ENCODE measurements around the gene DYTN.
"Not testable (repeated sequence)": the region's sequence is repeated elsewhere in the genome, so short reads cannot be mapped to it uniquely, and the experiment has no call there.

DYTN gene, protein sequence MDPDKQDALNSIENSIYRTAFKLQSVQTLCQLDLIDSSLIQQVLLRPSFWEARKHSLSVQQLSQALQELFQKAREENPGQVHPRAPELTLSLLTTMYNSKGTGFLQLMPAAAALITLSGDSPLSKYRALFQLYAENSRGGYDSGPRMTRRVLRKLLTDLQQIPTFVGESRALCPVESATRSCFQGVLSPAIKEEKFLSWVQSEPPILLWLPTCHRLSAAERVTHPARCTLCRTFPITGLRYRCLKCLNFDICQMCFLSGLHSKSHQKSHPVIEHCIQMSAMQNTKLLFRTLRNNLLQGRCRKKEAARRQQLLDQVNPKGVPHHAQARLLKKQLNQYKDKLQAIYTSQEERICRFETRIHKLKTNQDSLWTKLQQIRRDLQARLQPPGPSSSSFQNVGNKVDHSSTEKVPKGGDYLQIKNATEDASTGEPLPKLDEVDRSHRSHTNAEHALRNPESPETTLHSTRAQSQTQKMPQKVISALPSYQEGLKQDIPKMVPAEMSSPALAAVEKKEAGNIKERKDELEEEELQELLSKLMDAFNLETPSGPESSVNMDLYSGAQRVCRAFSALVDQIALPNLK

DNA sequence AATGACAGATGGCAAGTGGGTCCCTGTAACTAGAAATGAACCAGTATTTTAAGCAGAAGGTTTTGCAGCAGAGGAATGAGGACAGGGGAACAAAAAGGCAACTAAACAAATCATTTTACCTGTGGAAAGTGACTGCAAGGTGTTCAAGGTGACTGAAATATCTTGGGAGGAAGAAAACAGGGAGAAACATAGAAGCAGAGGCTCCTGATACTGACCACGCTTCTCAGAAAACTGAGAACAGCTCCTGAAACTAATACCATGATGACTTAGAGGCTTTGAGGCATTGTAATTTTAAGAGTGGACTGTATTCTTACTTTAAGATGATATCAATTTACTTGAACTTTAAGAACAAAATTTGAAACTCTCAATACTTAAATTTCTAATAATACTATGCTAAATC, at the start of gene DYTN:
TSS of gene DYTN (minus strand) at position 101 of the 400 bp plus-strand sequence. CDS start 117 bp downstream, outside the sequence.
- no peak for DNase-seq

DNA sequence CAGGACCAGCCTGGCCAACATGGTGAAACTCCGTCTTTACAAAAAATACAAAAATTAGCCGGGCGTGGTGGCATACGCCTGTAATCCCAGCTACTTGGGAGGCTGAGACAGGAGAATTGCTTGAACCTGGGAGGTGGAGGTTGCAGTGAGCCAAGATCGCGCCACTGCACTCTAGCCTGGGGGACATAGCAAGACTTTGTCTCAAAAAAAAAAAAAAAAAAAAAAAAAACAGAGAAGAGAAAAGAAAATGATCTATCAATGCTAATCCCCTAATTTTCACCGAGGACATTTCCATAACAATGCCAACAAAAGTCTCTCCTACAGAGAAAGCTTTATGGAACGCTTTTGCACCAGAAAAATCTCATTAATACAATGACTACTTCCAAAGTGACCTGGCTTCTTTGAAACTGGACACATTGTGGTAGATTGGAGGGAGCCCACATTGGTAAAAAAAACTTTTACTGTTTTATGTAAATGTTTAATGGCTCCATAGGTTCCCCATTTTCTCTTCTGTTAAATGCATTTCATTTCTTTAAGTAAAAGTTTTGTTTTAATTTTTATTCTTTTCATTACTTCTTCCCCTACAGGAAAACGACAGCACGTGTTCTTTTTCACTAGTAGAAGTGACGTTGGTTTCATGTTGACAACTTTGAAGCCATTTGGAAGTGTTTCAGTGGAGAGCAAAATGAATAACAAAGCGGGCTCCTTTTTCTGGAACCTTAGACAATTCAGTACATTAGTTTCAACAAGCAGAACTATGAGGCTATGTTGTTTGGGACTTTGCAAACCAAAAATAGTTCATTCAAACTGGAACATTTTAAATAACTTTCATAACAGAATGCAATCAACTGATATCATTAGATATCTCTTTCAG, 48.1 kb upstream of the DYTN start:
- no peak for DNase-seq

DNA sequence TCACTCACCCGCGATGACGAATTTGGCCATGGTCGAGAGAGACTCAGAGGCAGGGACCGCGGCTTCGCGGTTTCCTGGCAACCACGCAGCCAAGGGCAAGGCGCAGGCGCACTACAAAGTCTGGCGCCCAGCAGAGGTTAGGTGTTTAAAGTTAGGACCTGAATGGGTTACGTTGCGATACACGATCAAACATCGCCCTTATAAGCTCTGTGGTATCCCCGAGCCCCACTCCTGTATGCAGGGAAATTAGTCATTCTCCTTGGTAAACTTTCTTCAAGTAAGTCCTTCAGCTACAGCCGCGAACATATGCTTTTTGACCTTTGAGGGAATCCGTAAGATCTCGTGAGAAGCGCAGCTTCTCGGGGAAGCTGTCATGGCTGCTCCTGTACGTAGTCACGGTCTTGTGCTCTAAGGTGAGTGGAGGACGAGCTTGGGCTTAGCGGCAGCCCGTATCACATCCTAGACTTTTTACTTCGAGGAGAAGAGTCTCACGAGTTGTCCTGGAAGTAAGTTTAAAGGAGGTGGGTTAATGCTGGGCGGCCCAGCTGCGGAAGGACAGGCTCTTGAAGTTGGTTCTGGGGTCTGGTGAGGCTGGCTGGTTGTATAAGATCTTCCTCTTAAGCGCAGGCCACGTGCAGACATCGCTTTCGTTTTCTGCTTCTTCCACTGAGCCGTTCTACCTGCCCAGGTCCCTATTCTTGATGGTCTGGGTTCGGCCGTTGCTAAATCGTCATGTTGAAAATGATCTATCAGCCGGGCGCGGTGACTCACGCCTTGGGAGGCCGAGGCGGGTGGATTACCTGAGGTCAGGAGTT, 47.3 kb upstream of the DYTN start, which contains the start of the genes FASTKD2 and MDH1B:
TSS of gene FASTKD2 (plus strand) at position 365 of the 815 bp plus-strand sequence. CDS start 1,088 bp downstream, outside the sequence.
TSS of gene MDH1B (minus strand) at position 87 of the 815 bp plus-strand sequence. CDS start at position 30, 57 bp downstream.
- peak; percentile 83 to 87 for DNase-seq

DNA sequence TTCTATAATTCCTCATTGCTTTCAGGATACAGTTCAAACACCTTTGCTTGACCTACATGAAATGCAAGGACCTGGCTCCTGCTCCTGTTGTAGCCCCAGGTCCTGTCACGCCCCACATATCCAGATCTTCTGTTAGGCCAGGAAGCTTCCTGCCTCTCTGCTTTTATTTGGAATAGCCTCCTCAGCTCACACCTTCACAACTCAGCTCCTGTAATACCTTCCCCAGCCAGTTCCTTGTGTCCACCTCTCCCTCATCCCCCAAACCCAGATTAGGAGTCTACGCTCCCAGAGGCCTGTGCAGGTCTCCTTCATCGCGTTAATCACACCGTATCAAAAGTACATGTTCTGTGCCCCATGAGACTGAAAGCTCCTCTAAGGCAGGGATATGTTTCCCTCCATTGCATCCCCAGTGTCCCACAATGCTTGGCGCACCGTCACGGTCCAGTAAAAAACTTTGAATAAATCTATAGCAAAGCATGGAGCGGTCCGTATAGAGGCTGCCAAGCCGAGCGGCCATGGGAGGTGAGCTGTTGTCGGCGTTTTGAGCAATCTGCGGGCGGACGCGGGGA, 46.6 kb upstream of the DYTN start:
- DNase-seq = no peak

DNA sequence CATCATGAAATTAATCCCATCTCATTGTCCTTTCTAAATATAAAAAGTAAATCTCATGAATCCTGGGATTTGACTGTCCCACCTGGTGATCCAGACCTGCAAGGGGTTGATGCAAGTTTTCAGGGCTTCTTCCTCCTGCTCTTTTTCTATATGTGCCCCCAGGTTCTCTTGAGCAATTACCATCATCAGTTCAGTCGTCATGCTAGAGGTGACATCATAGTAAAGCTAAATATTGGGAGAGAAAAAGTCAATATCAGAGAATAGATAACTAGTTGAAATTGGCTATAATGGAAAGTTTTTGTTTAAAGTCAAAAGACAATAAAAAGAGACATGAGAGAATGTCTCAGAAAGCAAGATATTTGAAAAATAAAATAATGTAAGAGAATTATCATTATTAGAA, 38.6 kb upstream of the DYTN start:
- DNase-seq = no peak

DNA sequence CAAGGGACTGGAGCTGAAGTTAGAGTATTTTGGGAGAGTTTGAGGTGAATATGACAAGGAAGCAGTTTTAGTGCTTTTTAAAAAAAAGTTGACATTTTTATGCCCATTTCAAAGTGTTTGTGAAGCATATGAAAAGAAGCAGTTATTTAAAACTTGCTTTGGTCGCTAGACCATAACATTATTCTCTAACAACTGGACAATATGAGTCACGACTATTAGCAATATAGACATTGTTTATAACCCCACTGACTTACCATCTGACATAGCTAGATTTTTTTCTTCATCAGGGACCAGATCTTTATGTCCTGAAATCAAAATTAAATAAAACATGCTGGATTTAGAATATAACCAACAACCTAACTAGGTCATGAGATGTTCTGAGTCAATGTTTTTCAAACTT, 22.6 kb upstream of the DYTN start:
- DNase-seq = no peak

DNA sequence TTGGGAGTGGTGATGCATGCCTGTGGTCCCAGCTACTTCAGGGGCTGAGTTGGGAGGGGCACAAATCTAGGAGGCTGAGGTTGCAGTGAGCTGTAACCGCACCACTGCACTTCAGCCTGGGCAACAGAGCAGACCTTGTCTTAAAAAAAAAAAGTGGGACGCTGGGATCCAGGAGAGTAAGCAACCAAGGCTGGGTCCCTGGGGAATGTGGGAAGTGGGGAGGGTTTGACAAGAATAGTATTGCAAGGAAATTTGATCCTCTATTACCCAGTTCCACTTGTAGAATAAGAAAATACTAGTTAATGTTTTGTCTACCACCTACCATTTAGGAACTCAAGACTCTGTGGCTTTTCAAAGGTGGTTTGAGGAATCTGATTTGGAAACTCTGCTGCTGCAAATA, 21.1 kb upstream of the DYTN start:
- DNase-seq = no peak

DNA sequence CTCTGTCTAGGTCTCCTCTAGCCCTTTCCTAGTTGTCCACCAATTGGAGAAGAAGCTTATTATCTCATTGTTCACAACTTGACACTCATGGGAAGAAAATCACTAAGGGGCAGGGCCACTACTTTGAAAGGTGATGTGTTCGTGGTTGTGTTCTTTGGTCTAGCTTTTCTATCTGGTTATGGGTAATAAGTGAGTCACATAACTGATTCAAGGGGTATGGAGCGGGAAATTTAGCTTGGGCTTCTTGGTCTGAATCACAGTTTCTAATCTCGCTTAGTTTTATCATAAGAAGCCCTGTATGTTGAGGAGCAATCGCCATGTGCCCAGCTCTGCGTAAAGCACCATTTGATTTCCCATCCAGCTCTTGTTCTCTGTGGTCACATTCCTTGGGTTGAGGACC, 18.7 kb upstream of the DYTN start:
- DNase-seq = no peak

DNA sequence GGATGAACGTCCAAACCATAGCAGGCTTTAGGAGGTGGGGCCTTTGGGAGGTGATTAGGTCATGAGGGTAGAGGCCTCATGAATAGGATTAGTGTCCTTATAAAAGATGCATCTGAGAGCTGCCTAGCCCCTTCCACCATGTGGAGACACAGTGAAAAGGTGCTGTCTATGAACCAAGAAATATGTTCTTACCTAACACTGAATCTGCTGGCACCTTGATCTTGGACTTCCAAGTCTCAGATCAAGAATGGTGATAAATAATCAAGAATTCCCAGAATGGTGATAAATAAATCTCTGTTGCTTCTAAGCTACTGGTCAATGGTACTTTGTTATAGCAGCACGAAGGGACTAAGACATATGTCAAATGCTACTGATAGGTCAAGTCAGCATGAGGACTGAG, 15.1 kb upstream of the DYTN start:
- DNase-seq = no peak

DNA sequence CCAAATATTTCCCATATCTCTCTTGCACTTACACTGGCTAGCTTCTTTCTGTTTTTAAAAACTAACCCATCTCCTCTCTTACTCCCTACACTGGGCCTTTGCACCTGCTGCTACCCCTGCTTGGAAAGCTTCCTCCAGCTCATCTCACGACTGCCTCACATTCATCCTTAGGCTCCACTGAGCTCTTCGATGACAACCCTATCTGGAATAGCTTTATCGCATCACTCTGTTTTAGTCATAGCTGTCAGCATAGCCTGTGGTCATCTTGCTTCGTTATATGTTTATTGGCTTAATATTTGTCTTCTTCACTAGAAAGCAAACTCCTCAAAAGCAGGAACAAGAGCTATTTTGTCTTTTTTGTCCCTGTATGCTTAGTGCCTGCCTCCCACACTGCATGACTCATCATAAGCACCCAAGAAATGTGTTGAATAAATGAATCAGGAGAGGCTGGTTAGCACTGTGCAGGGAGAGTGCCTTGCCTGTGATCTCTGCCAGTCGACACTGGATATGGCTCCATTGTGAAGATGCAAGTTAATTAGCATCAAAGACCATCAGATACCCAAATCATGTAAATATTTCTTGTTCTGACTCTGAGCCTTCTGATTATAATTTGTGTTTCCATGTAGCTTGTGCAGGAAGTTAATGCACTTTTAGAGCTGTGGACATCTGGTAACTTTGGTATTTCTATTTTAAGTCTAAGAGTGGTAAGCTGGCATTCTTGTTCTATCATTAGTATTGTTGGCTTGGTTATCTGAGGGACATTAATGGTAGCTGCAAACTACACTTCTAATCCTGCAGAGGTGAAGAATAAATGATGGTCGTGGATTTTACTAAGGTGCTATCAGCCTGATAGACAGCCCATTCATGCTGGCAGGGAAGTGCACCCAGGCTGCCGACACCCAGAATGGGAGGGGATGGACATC, 10.3 kb upstream of the DYTN start:
- no peak for DNase-seq

DNA sequence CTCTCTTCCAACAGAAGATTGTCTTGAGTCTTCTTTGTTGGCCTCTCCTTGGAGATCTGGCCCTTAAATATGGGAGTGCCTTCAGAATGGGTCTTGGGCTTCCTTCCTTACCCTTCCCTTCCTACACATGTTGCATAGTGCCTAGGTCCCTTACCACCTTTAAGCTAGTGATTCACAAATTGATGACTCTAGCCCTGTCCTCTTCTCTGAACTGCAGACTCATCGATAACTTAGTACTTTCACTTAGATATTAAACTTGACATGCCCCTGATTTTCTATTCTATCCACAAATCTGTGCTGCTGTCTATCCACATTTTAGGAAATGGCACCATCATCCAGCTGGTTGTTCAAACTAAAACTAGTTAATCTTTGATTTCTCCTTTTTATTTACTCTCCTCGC, 9.1 kb upstream of the DYTN start:
- DNase-seq = no peak

DNA sequence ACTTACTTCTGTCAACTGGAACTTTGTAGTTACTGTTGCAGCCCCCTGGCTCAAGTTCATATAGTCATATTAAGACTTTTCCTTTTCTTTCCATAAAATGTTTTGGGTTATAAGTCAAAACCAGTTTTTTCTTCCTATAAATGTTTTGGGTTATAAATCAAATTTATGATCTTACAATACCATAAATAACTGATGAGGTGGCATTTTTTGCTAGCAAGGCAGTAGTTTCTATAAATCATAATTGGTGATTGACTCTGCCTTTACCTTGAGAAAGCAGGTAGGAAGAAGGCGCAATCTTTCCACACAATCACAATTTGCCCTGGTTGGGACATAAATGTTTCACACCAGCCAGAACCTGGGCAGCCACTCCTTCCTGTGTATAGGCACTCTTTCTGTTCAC, 5.1 kb upstream of the DYTN start:
- no peak for DNase-seq

DNA sequence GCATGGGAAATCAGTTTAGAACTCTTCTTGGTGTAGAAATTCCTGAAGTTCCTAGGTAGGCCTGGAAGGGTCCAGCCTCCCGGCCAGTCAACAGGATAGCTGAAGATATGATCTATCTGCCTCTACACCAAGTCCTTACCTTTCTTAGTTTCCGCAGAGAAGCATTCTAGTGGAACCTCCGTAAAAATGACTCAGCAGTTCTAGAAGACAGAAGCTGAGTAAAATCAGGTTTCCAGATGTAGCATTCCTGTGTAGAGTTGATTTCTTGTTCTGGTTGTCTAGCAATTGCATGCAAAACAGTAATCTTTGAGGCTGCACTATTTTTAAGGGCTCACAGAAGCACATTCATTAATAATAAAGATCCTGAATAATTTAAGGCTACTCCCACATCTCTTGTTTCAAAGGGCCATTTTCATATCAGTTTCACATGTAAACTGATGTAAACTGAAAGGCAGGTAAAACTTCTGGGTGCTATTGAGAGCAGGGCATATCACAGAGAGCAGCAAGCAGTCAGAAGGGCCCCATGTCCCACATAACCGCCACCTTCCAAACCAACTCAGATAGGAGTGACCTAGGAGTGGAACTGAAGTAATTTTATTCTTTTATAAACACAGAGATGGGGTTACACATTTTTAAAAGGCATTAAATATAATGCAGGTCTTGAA, 3.2 kb upstream of the DYTN start:
- no peak for DNase-seq

DNA sequence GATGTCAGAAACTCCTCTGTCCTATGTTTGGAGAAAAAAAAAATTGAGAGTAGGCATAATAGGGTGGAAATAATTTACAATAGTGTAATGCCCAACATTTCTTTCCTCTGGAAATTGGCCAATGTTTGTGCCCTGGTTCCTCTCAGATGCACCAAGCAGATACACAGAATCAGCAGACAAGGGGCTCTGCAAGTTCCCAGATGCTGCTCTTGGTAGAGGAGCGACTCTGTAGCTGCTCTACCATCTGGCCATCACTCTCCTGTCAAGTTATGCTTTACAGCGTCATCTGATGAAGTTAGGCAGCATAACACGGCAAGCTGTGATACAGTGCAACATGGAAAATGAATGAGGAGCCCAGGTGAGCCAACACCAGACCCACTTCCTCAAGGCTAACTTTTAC, 1.6 kb downstream of the DYTN start:
- no peak for DNase-seq

DNA sequence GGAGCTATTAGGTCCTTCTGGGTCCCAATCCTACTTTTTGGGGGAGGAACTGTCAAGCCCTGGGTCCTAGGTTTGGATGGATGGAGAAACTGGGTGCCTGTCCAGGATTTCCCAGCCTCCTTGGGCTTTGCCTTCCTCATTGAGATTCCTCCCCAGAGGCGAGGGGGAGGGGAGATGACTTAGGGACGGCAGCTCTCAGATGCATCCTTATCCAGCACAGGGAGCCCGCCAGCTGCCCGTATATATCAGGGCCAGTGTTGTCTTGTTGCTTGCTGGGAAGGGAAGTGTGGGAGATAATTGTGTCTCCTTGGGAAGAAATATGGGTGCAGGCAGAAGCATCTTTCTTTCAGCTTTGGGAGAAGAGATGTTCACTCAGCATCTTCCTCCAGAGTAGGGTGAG, 3.0 kb downstream of the DYTN start:
- DNase-seq = not testable (repeated sequence)

DNA sequence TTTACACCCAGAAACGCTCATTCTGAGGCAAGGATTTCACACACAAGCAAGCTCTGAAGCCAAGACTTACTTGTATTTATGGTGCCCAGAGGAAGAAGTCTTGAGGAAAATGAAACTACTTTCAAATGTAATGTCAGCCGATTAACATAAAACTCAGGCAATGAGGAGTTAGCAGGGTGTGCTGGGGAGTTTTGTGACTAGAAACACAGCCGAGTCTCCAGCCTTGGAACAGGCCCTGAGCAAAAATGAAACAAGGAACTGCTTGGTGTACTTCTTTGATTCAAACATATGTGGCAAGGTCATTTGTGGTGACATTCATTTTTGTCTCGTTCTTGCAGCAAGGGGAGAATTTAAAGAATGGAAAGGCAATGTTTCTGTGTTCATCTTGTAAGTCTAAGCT, 4.5 kb downstream of the DYTN start:
- DNase-seq = no peak

DNA sequence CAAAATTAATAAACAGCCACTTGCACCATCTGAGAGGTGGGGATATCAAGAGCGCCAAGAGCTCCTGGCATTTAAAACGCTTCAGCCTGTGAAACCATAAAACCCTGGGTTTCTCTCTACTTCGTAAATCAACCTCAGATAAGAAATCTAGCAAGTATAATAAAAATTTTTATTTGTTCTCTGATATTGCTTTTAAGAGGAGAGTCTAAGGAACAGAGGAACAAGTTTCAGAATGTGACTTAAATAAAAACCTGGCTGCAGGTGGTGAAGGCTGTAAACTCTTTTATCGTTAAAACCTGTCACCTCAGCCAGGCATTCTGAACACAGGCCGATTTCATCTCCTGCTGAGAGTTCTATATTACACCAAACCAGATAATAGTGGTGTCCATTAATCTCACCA, 9.9 kb downstream of the DYTN start:
- no peak for DNase-seq

DNA sequence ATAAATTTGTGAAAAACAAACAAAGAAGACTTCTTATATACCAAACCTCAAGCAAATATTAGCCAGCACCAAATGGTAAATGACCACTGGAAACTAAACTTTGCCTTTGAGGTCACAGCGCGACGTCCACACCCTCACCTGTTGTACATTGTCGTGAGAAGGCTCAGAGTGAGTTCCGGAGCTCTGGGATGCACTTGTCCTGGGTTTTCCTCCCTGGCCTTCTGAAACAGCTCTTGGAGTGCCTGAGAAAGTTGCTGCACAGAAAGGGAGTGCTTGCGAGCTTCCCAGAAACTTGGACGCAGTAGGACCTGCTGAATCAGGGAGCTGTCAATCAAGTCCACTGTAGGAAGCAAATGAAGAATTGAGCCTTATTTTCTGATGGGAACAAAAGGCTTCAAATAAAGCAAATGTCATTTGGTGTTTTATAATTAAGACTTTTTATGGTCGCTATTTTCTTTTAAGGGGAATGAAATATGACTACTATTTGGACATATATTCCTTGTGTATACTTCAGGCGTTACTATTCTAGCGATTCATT, 11.0 kb downstream of the DYTN start:
- DNase-seq = no peak

DNA sequence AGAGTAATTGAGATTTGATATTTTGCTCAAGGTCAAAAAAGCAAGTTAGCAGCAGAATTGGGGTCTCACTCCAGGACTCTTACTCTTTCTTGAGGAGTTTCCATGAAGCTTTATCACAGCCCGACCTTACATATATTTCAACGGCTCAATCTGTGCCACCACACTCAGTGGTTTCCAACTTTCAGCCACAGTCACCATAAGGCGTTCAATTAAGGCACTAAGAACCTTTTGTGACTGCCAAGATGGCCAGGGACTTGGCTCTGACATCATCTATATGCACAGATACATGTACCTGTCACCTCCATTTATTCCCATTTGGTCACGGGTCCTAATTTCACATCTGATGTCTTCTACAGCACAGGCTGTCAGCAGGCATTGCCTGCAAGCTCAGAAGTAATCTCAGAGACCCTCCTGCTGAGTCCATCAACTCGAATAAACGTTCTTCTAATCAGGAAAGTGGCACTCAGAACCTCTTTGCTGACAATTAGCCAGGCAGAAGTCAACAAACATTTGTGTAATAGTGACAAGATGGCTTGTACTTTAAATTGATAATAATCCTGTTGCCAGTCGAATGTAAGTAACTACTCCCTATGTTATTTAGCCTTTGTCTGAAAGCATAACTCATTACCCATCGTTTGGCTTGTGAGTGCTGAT, 16.1 kb downstream of the DYTN start:
- no peak for DNase-seq

DNA sequence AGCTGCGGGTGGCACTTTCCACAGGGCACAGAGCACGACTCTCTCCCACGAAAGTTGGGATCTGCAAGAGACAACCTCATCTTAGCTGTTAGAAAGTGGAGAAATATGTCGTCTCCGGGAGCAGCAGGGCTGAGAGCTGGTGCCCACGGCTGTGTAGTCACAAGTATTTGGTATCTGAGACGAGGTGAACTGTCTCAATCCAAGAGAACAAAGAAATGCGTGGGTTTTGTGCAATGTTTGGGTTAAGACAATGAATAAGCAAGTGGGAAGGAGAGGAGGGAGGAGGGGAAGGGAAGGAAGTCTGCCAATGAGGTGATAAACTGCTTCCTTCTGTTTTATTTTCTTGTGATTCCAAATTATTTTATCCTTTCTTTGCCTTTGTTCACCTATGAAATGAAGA, 18.0 kb downstream of the DYTN start:
- DNase-seq = peak in 1 of 2 donors; percentile 63
